ENCODE data around the gene CALU. TPM values are rescaled to one million over a fixed set of nuclear protein-coding genes. Genes with fewer than 3 reads are reported as not detected.

Gene CALU
- total RNA-seq, 1 experiment from 2014 or later, result 168 TPM

DNA sequence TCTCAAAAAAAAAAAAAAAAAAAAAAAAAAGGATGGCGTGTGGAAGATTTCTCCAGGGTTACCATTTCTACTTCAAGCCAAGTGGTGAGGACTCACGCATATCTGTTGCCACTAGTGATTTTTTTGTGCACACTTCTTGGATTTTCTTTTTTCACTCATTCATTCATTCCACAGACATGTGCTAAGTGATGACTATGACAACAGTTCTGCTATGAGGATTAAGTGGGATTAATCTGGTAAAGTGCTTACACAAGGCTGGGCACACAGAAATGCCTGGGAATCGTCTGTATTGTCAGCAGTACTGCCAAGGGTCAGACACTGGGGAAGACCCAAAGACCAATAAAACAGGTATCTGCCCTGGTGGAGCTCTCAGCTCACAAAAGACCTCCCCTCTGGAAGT lies 42.7 kb downstream of the CALU start:
- Histone ChIP-seq H2BK120ac (ENCODE audit: low read depth, low read length, poor library complexity, severe bottlenecking) (no peak overlapping the region), H3K18ac (ENCODE audit: insufficient read length, low read depth, low read length) (no peak overlapping the region), H3K14ac (ENCODE audit: insufficient read depth, low read length) (no peak overlapping the region), H4K91ac (ENCODE audit: insufficient read length, low read depth, low read length) (no peak overlapping the region), H3K9me3 (ENCODE audit: control insufficient read depth, low read depth, low read length) (no peaks in the 10 kb centered on the region), H3T11ph (ENCODE audit: low read length) (no peak overlapping the region), H3K4me2 (ENCODE audit: insufficient read depth, insufficient read length, low read length) (no peak overlapping the region), H3K23me2 (ENCODE audit: insufficient read length, low read depth, low read length, poor library complexity, severe bottlenecking) (peaks cover 6% of the 10 kb centered on the region), H2BK12ac (ENCODE audit: insufficient read length, low read depth, low read length) (no peak overlapping the region), H4K8ac (replicated peaks; ENCODE audit: insufficient read length, low read depth, low read length) (no peak overlapping the region), H3K9ac (ENCODE audit: extremely low read depth, insufficient read length, low read length) (no peak overlapping the region), H4K20me1 (ENCODE audit: control insufficient read depth, insufficient read depth, insufficient read length) (no peaks in the 10 kb centered on the region), H3K4ac (ENCODE audit: low read depth, low read length) (no peak overlapping the region), H2AK5ac (ENCODE audit: insufficient read length, low read length) (no peak overlapping the region), H3K56ac (ENCODE audit: insufficient read length, low read depth, low read length) (no peak overlapping the region), H2AFZ (ENCODE audit: low read length) (no peak overlapping the region), H2BK5ac (ENCODE audit: insufficient read length, low read length) (no peak overlapping the region), H4K5ac (ENCODE audit: insufficient read length, low read depth, low read length) (no peak overlapping the region), H3K79me2 (ENCODE audit: insufficient read depth, low read length) (no peaks in the 10 kb centered on the region), H3K27me3 (ENCODE audit: insufficient read depth, low read length) (no peaks in the 10 kb centered on the region), H3K79me1 (ENCODE audit: insufficient read depth, low read depth, low read length, poor library complexity, severe bottlenecking) (no peaks in the 10 kb centered on the region), H2BK15ac (ENCODE audit: low read depth, low read length) (no peak overlapping the region), H3K4me1 (ENCODE audit: insufficient read depth, low read length) (0 out of 2 replicates have a peak, but pooled peaks cover 5% of the 10 kb centered on the region), H3K27ac (ENCODE audit: insufficient read length, low read depth, low read length) (no peak overlapping the region), H3K23ac (ENCODE audit: insufficient read length, low read depth, low read length) (no peak overlapping the region), H2BK20ac (ENCODE audit: low read depth, low read length, poor library complexity, severe bottlenecking) (no peak overlapping the region)
- Mint-ChIP-seq H3K27ac (no peak overlapping the region), H3K27me3 (ENCODE audit: low read depth) (peaks cover 12% of the 10 kb centered on the region), H3K9me3 (peaks cover 10 to 13% of the 10 kb centered on the region in 2 experiments), H3K4me1 (peaks cover 12 to 20% of the 10 kb centered on the region in 2 experiments), H3K36me3 (ENCODE audit: insufficient read depth in 1 of 3, low read depth in 3 of 3) (peaks cover 0 to 5% (median 2%) of the 10 kb centered on the region in 3 experiments; a peak in 1 of 7 replicates), H3K4me3 (0 out of 5 replicates have a peak overlapping the region, but pooled peaks of 1 of the 2 experiments have one; percentile 10)
- TF ChIP-seq, protein P1, sequence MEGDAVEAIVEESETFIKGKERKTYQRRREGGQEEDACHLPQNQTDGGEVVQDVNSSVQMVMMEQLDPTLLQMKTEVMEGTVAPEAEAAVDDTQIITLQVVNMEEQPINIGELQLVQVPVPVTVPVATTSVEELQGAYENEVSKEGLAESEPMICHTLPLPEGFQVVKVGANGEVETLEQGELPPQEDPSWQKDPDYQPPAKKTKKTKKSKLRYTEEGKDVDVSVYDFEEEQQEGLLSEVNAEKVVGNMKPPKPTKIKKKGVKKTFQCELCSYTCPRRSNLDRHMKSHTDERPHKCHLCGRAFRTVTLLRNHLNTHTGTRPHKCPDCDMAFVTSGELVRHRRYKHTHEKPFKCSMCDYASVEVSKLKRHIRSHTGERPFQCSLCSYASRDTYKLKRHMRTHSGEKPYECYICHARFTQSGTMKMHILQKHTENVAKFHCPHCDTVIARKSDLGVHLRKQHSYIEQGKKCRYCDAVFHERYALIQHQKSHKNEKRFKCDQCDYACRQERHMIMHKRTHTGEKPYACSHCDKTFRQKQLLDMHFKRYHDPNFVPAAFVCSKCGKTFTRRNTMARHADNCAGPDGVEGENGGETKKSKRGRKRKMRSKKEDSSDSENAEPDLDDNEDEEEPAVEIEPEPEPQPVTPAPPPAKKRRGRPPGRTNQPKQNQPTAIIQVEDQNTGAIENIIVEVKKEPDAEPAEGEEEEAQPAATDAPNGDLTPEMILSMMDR (conservative IDR thresholded peaks at IDR 0.05), result no peak
- no peak for DNase-seq
- WGBS (ENCODE audit: extremely low coverage, insufficient read length, low lambda C conversion rate), result no CpG with 5 or more reads among the region's 3 CpGs

Data from H9 (cell line).